ENCODE measurements around the gene KIZ.
"Not testable (repeated sequence)": the region's sequence is repeated elsewhere in the genome, so short reads cannot be mapped to it uniquely, and the experiment has no call there.

Gene KIZ

GRCh38 chr20:21167261-21167660 is 41.4 kb downstream of the KIZ start:
- DNase-seq = no peak
- in situ Hi-C loops (cut with MboI; ENCODE audit: low pct_unique_long_range_greater_than_20kb, low sequenced_read_pairs) = no loop called here

GRCh38 chr20:21168061-21168460 is 42.2 kb downstream of the KIZ start:
- in situ Hi-C loops (cut with MboI; ENCODE audit: low pct_unique_long_range_greater_than_20kb, low sequenced_read_pairs); DNase-seq: not testable (repeated sequence)

GRCh38 chr20:21172626-21173025 is 46.7 kb downstream of the KIZ start:
- in situ Hi-C loops (cut with MboI; ENCODE audit: low pct_unique_long_range_greater_than_20kb, low sequenced_read_pairs) = no loop called here
- no peak for DNase-seq

DNA sequence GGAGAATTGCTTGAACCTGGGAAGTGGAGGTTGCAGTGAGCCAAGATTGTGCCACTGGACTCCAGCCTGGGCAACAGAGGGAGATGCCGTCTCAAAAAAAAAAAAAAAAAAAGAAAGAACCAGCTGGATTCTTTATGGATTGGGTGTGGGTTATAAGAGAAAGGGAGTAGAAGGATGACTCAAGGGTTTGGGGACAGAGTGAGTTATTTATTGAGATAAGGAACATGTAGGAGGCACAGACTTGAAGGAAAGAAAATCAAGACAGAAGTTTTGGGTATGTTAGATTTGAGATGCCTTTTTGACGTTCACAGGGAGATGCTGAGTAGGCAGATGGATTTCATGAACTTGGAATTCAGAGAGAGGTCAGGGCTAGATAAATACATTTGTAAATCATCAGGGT is 47.6 kb downstream of the KIZ start:
- in situ Hi-C loops (cut with MboI; ENCODE audit: low pct_unique_long_range_greater_than_20kb, low sequenced_read_pairs) = no loop called here
- no peak for DNase-seq

DNA sequence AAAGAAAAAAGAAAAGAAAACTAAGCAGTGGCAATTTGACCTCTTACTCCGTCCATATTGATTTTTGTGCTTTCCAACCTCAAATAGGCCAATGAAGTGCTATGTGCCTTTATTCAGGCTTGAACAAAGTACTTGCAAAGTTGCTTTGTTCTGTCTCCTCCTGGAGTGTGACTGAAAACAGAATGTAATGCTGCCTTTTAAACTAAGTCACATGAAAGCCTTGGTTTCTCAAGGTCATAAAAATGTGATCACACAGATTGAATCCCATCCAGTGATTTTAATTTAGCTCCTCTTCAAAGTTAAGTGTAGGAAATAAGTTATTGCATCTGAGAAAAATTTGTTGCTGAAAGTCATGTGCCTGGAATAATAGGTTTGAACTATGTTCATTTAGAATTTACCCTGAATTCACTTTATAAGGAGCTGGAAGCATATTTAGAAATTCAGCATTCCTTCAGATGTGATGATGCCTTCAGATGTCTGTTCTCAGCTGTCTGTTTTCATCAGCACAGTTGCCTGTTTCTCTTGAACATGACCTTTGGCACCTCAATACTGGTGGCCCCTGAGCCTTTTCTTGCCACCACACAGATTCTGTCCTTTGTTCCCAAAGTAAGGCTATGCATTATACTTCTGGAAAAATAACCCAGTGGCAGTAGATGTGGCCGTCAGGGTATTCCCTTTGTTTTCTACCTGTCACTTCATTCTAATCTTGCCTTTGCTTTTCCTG is 48.8 kb downstream of the KIZ start:
- no peak for DNase-seq
- in situ Hi-C loops (cut with MboI; ENCODE audit: low pct_unique_long_range_greater_than_20kb, low sequenced_read_pairs) = no loop called here

GRCh38 chr20:21175433-21175832 is 49.6 kb downstream of the KIZ start:
- peak; percentile 50 for DNase-seq
- in situ Hi-C loops (cut with MboI; ENCODE audit: low pct_unique_long_range_greater_than_20kb, low sequenced_read_pairs) = no loop called here

DNA sequence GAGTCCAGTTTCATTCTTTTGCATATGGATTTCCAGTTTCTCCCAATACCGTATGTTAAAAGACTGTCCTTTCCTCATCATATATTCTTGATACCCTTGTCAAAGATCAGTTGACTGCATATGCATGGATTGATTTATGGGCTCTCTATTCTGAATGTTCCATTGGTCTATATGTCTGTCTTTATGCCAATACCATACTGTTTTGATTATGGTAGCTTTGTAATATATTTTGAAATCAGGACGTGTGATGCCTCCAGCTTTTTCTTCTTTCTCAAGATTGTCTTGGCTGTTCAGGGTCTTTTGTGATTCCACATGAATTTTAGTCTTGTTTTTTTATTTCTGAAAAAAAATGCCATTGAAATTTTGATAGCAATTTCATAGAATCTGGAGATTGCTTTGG is 51.9 kb downstream of the KIZ start:
- in situ Hi-C loops (cut with MboI; ENCODE audit: low pct_unique_long_range_greater_than_20kb, low sequenced_read_pairs) = no loop called here
- DNase-seq = no peak

DNA sequence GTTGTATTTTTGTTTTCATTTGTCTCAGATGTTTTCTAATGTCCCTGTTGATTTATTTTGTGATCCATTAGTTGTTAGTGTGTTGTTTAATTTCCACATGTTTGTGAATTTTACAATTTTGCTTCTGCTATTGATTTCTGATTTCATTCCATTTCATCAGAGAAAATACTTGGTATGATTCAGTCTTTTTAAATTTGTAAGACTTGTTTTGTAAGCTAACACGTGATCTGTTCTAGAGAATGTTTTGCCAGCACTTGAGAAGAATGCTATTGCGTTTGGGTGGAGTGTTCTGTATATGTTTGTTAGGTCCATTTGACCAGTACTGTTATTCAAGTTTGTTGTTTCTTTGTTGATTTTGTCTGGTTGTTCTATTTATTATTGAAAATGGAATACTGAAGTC is 53.9 kb downstream of the KIZ start:
- no peak for DNase-seq
- in situ Hi-C loops (cut with MboI; ENCODE audit: low pct_unique_long_range_greater_than_20kb, low sequenced_read_pairs) = no loop called here

DNA sequence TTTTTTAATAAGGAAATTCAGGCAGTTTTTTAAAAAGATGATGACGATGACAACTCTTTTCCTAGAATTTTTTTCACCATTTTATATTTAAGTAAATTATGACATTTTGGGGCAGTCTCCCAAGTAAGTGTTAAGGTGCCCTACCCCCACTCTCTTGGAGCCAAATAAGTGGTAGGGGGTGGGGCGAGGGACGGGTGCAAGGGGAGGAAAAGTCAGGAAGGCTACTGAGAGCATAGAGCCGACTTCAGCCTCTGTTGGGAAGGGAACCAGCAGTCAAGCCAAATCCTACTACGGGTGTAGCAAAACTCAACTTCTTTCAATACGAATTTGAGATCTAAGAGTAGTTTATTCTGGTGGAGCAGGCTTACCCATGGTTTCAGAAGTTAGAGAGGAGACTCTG is 54.4 kb downstream of the KIZ start:
- in situ Hi-C loops (cut with MboI; ENCODE audit: low pct_unique_long_range_greater_than_20kb, low sequenced_read_pairs) = no loop called here
- DNase-seq = no peak

GRCh38 chr20:21181028-21181427 is 55.1 kb downstream of the KIZ start:
- in situ Hi-C loops (cut with MboI; ENCODE audit: low pct_unique_long_range_greater_than_20kb, low sequenced_read_pairs) = no loop called here

GRCh38 chr20:21182832-21183563 is 57.1 kb downstream of the KIZ start:
- in situ Hi-C loops (cut with MboI; ENCODE audit: low pct_unique_long_range_greater_than_20kb, low sequenced_read_pairs) = no loop called here
- no peak for DNase-seq

More at GRCh38 chr20:21181028-21181427, 55.1 kb downstream of the KIZ start:
- no peak for DNase-seq

DNA sequence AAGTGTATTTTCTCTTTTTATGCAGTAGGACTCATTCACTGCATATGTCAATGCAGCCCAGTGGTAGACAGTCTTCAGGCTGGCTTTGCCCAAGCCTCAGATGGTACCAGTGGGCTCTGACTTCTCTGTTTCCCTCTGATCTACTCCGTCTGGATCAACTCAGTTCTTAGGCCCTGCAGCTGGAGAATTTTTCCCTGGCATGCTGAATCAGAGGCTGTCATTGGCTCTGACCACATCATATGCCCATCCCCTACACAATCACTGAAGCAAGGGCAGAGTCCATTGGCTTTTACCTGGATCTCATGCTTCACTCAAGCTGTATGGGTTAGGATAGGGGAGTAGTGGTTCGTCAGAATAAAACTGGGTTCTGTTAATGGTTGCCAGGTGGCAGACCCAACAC is 57.8 kb downstream of the KIZ start:
- in situ Hi-C loops (cut with MboI; ENCODE audit: low pct_unique_long_range_greater_than_20kb, low sequenced_read_pairs) = no loop called here
- no peak for DNase-seq

GRCh38 chr20:21184819-21185218 is 58.9 kb downstream of the KIZ start:
- no peak for DNase-seq
- in situ Hi-C loops (cut with MboI; ENCODE audit: low pct_unique_long_range_greater_than_20kb, low sequenced_read_pairs) = no loop called here

DNA sequence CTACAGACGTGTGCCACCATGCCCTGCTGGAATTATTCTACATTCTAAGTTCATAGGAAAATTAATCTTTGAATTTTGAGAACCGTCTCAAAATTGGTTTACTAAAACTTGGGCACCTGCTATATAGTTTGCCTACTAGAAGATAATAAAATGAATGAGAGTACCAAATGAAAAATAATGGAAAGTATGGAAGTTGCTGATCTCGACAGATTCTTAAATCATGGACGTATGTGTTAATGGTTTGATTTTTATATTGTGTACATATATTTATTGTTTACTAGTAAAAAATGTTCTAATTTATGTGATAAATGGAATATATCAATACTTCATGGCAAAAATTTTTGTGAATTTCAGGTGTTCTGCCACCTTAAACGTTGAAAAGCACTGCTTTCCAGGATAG is 60.0 kb downstream of the KIZ start:
- in situ Hi-C loops (cut with MboI; ENCODE audit: low pct_unique_long_range_greater_than_20kb, low sequenced_read_pairs) = no loop called here
- DNase-seq = no peak

DNA sequence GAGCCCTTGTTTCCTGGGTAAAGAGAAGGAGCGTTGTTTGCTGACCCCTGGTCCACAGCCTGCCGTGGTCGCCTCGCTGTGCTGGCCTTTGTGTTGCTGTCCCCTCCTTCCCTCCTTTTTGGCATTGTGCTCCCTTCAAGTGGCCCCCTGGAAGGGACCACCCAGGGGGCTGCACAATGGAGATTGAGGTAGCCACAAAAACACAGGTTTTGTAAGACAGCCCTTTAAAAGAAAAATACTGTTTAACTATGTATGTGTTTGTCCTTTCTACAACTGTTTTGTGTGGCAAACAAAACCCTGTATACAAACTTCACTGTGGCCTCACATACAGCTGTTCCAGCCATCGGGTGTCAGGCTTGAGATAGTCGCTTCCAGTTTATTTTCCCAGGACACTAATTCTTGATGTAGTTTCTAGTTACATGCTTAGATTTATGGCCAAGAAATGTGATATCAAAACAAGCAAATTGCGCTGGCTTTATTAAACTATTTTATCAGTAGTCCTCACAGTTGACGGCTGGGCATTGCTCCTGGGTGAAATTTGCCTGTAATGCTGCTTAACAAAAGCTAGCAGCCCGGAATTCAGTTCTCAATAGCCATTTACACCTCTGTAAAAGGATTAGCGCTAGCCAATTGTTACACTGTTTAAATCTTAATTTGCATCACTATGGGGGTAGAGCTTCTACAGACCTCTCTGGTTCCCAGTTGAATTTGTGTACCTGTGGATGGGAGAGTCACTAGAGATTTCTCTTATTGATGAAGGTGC is 64.1 kb downstream of the KIZ start:
- DNase-seq = no peak
- in situ Hi-C loops (cut with MboI; ENCODE audit: low pct_unique_long_range_greater_than_20kb, low sequenced_read_pairs) = no loop called here

- no peak for DNase-seq
- in situ Hi-C loops (cut with MboI; ENCODE audit: low pct_unique_long_range_greater_than_20kb, low sequenced_read_pairs) = no loop called here
Observed at GRCh38 chr20:21190869-21191268, 65.0 kb downstream of the KIZ start.

- in situ Hi-C loops (cut with MboI; ENCODE audit: low pct_unique_long_range_greater_than_20kb, low sequenced_read_pairs) = no loop called here
- no peak for DNase-seq
Observed at GRCh38 chr20:21191839-21192238, 66.0 kb downstream of the KIZ start.

GRCh38 chr20:21202259-21202658 is 76.4 kb downstream of the KIZ start:
- no peak for DNase-seq
- in situ Hi-C loops (cut with MboI; ENCODE audit: low pct_unique_long_range_greater_than_20kb, low sequenced_read_pairs) = no loop called here

DNA sequence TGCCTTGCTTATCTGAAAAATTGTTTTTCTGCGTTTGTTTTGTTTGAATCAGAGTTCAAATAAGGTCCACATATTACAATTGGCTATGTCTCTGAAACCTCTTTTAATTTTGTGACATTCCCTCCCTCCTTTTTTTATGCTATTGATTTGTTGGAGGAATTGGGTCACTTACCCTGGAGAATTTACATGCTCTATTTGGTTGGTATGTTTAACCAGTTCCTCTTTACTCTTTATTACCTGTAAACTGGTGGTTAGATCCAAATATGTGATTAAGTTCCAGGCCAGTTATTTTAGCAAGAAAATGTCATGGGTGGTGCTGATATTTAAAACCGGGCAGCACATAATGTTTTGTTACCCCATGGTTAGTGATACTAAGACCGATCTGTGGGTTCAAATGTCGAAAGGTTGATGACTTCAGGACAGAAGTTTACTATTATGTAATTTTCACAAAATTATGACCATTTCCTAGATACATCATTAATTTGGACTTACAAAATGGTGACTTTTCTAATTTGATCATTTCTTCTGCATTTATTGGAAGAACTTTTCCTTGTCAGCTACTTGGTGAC is 77.3 kb downstream of the KIZ start:
- in situ Hi-C loops (cut with MboI; ENCODE audit: low pct_unique_long_range_greater_than_20kb, low sequenced_read_pairs) = no loop called here
- no peak for DNase-seq

GRCh38 chr20:21206584-21206983 is 80.7 kb downstream of the KIZ start:
- in situ Hi-C loops (cut with MboI; ENCODE audit: low pct_unique_long_range_greater_than_20kb, low sequenced_read_pairs) = no loop called here
- no peak for DNase-seq

Measured in KBM-7 (cell line).